Ishikawa (cell line): ENCODE results near the gene LPIN2.

Source experiments
- CEBPB ChIP-seq: IDR thresholded peaks from 2 replicates; pipeline ENCODE4 v1.6.1; 2012
- CREB1 ChIP-seq: IDR thresholded peaks from 2 replicates; pipeline ENCODE4 v1.6.1; 2012; ENCODE audit warnings: low read depth
- EGR1 ChIP-seq: IDR thresholded peaks from 2 replicates; pipeline ENCODE4 v1.6.1; 2012
- EP300 ChIP-seq: IDR thresholded peaks from 2 replicates; pipeline ENCODE4 v1.6.1; 2012; ENCODE audit warnings: borderline replicate concordance
- FOXM1 ChIP-seq: IDR thresholded peaks from 2 replicates; pipeline ENCODE4 v1.6.1; 2012; ENCODE audit warnings: low read depth, borderline replicate concordance
- MAX ChIP-seq: IDR thresholded peaks from 2 replicates; pipeline ENCODE4 v1.6.1; 2012
- NFIC ChIP-seq: IDR thresholded peaks from 2 replicates; pipeline ENCODE4 v1.6.1; 2012
- RAD21 ChIP-seq: IDR thresholded peaks from 2 replicates; pipeline ENCODE4 v1.6.1; 2012; ENCODE audit warnings: low read depth
- REST ChIP-seq: IDR thresholded peaks from 2 replicates; pipeline ENCODE4 v1.6.1; 2012; ENCODE audit warnings: low read depth, mild to moderate bottlenecking
- TAF1 ChIP-seq: IDR thresholded peaks from 2 replicates; pipeline ENCODE4 v1.6.1; 2012; ENCODE audit warnings: low read depth, mild to moderate bottlenecking
- TCF12 ChIP-seq: IDR thresholded peaks from 2 replicates; pipeline ENCODE4 v1.6.1; 2012; ENCODE audit warnings: low read depth
- TEAD4 ChIP-seq: IDR thresholded peaks from 2 replicates; pipeline ENCODE4 v1.6.1; 2012
- USF1 ChIP-seq: IDR thresholded peaks from 2 replicates; pipeline ENCODE4 v1.6.1; 2012
- YY1 ChIP-seq: IDR thresholded peaks from 2 replicates; pipeline ENCODE4 v1.6.1; 2012; ENCODE audit warnings: low read depth
- ZBTB7A ChIP-seq: IDR thresholded peaks from 2 replicates; pipeline ENCODE4 v1.6.1; 2012; ENCODE audit warnings: low read depth

Gene LPIN2

GRCh38 chr18:3059272-3059671 is 46.3 kb upstream of the LPIN2 start:
- TF ChIP-seq ZBTB7A (no peak), USF1 (no peak), YY1 (no peak), MAX (no peak), CEBPB (no peak), REST (no peak), NFIC (no peak), EP300 (no peak), CREB1 (no peak)

GRCh38 chr18:3058328-3059191 is 45.6 kb upstream of the LPIN2 start:
- TF ChIP-seq ZBTB7A (no peak), MAX (no peak), RAD21 (no peak), FOXM1 (no peak), TAF1 (no peak), CEBPB (no peak)

GRCh38 chr18:3057526-3057925 is 44.6 kb upstream of the LPIN2 start:
- TF ChIP-seq ZBTB7A (no peak), RAD21 (no peak), FOXM1 (no peak), EGR1 (no peak), EP300 (no peak), NFIC (no peak), TEAD4 (no peak), TCF12 (no peak), USF1 (no peak), CEBPB (no peak), CREB1 (no peak), MAX (no peak), REST (no peak), YY1 (no peak), TAF1 (no peak)

- TF ChIP-seq TAF1 (no peak), USF1 (no peak), YY1 (no peak), CEBPB (no peak), RAD21 (no peak), FOXM1 (no peak), CREB1 (no peak), ZBTB7A (no peak), TCF12 (no peak), TEAD4 (no peak), EGR1 (no peak), EP300 (no peak), REST (no peak), MAX (no peak), NFIC (no peak)
These were observed 43.4 kb upstream of the LPIN2 start for GRCh38 chr18:3056311-3056710.
